ENCODE measurements around the gene GTF3C5. TPM values are rescaled to one million over a fixed set of nuclear protein-coding genes. Genes with fewer than 3 reads are reported as not detected.
"Not testable (repeated sequence)": the region's sequence is repeated elsewhere in the genome, so short reads cannot be mapped to it uniquely, and the experiment has no call there.

The GTF3C5 gene
- total and polyA plus RNA-seq, 9 of the 15 experiments (the other 6 are each of a cell fraction or from before 2014, with no cell fraction given), result 3.8 to 118 (median 83.7) TPM

GRCh38 chr9:133080786-133081779 lies 50.3 kb downstream of the GTF3C5 start:
- H2AFZ ChIP-seq (ENCODE audit: low read depth, low read length); CTCF ChIA-PET (ENCODE audit: low intra/inter-chr PET ratio); H3K9me3 ChIP-seq (replicated peaks; ENCODE audit: control insufficient read depth, insufficient read depth, low read depth, low read length); H3K27ac ChIP-seq (ENCODE audit: extremely low read depth, low read depth, low read length); H3K4me2 ChIP-seq (ENCODE audit: insufficient read depth, low read length); H3K4me3 ChIP-seq; intact Hi-C loops (cut with micrococcal nuclease); H3K4me1 ChIP-seq (replicated peaks in 1 of 2; ENCODE audit: control insufficient read depth in 2 of 2, insufficient read depth in 2 of 2, low read length in 2 of 2); H4K20me1 ChIP-seq (replicated peaks; ENCODE audit: control insufficient read depth, insufficient read depth, low read length); DNase-seq (ENCODE audit: extremely low read depth in 1 of 4, low spot score in 3 of 4); H3K79me2 ChIP-seq (ENCODE audit: control insufficient read depth, insufficient read depth, low read length); H3K9me1 ChIP-seq (ENCODE audit: control insufficient read depth, insufficient read depth, low read length); H3K9ac ChIP-seq (ENCODE audit: insufficient read depth in 1 of 2, low read depth in 2 of 2, low read length in 2 of 2); BruUV-seq (replicated peaks); in situ Hi-C loops (cut with MboI); H3K36me3 ChIP-seq (ENCODE audit: control insufficient read depth, insufficient read depth, low read length): not testable (repeated sequence)
- TF ChIP-seq RAD21 (CRISPR knock-in tag; conservative IDR thresholded peaks at IDR 0.05 in 1 of 2, IDR thresholded peaks at IDR 0.05 in 1 of 2), result 0 out of 4 replicates have a peak, but pooled peaks of 1 of the 2 experiments have one; percentile 13
- peak in 1 of 3 experiments; percentile 16; a peak in 1 of 6 replicates for TF ChIP-seq CTCF (IDR thresholded peaks at IDR 0.05 in 2 of 3, conservative IDR thresholded peaks at IDR 0.05 in 1 of 3; ENCODE audit: insufficient read depth in 2 of 3, low read depth in 1 of 3, low read length in 3 of 3)
- POLR2A ChIA-PET, result interaction anchor here (0.6 kb wide), 1 partner anchor 22 kb away, joined by 4 read pairs; no protein-coding TSS in a partner anchor
- peaks cover 23 to 33% of the 10 kb centered on the region in 2 experiments for H3K27me3 ChIP-seq (ENCODE audit: control insufficient read depth in 2 of 2, insufficient read depth in 2 of 2, low read length in 2 of 2)
- WGBS (ENCODE audit: insufficient coverage, low coverage, missing lambda C conversion rate), result 47% methylated on average over 6 of the region's 18 CpGs
- ATAC-seq (peak; percentile 30; the same call in 2 of the 3 replicates), FAIRE-seq (peak; percentile 71)

- in situ Hi-C loops (cut with MboI); FAIRE-seq; H3K4me3 ChIP-seq; CTCF ChIA-PET (ENCODE audit: low intra/inter-chr PET ratio); H3K4me2 ChIP-seq (ENCODE audit: insufficient read depth, low read length); H2AFZ ChIP-seq (ENCODE audit: low read depth, low read length); H3K4me1 ChIP-seq (replicated peaks in 1 of 2; ENCODE audit: control insufficient read depth in 2 of 2, insufficient read depth in 2 of 2, low read length in 2 of 2); intact Hi-C loops (cut with micrococcal nuclease); ATAC-seq; BruUV-seq (replicated peaks); DNase-seq (ENCODE audit: extremely low read depth in 1 of 4, low spot score in 3 of 4); H3K9me3 ChIP-seq (replicated peaks; ENCODE audit: control insufficient read depth, insufficient read depth, low read depth, low read length); H4K20me1 ChIP-seq (replicated peaks; ENCODE audit: control insufficient read depth, insufficient read depth, low read length); H3K79me2 ChIP-seq (ENCODE audit: control insufficient read depth, insufficient read depth, low read length); H3K9ac ChIP-seq (ENCODE audit: insufficient read depth in 1 of 2, low read depth in 2 of 2, low read length in 2 of 2); H3K27ac ChIP-seq (ENCODE audit: extremely low read depth, low read depth, low read length); H3K9me1 ChIP-seq (ENCODE audit: control insufficient read depth, insufficient read depth, low read length); POLR2A ChIA-PET; H3K36me3 ChIP-seq (ENCODE audit: control insufficient read depth, insufficient read depth, low read length): not testable (repeated sequence)
- H3K27me3 ChIP-seq (ENCODE audit: control insufficient read depth in 2 of 2, insufficient read depth in 2 of 2, low read length in 2 of 2), result peaks cover 23 to 30% of the 10 kb centered on the region in 2 experiments
- WGBS (ENCODE audit: insufficient coverage, low coverage, missing lambda C conversion rate), result 9% methylated on average over 4 of the region's 12 CpGs
These were observed 51.3 kb downstream of the GTF3C5 start for GRCh38 chr9:133081957-133082644.

- peaks cover 12 to 19% of the 10 kb centered on the region in 2 experiments for H3K27me3 ChIP-seq (ENCODE audit: control insufficient read depth in 2 of 2, insufficient read depth in 2 of 2, low read length in 2 of 2)
- in situ Hi-C loops (cut with MboI); intact Hi-C loops (cut with micrococcal nuclease): not testable (repeated sequence)
These were observed 52.9 kb downstream of the GTF3C5 start for GRCh38 chr9:133083688-133084087.

More at GRCh38 chr9:133083688-133084087, 52.9 kb downstream of the GTF3C5 start:
- H2AFZ ChIP-seq (ENCODE audit: low read depth, low read length); H3K4me3 ChIP-seq; H3K36me3 ChIP-seq (ENCODE audit: control insufficient read depth, insufficient read depth, low read length); H3K27ac ChIP-seq (ENCODE audit: extremely low read depth, low read depth, low read length); H4K20me1 ChIP-seq (replicated peaks; ENCODE audit: control insufficient read depth, insufficient read depth, low read length); POLR2A ChIA-PET; BruUV-seq (replicated peaks); H3K79me2 ChIP-seq (ENCODE audit: control insufficient read depth, insufficient read depth, low read length); CTCF ChIA-PET (ENCODE audit: low intra/inter-chr PET ratio); FAIRE-seq; DNase-seq (ENCODE audit: extremely low read depth in 1 of 4, low spot score in 3 of 4); H3K9ac ChIP-seq (ENCODE audit: insufficient read depth in 1 of 2, low read depth in 2 of 2, low read length in 2 of 2); H3K4me2 ChIP-seq (ENCODE audit: insufficient read depth, low read length); H3K9me3 ChIP-seq (replicated peaks; ENCODE audit: control insufficient read depth, insufficient read depth, low read depth, low read length); H3K9me1 ChIP-seq (ENCODE audit: control insufficient read depth, insufficient read depth, low read length); H3K4me1 ChIP-seq (replicated peaks in 1 of 2; ENCODE audit: control insufficient read depth in 2 of 2, insufficient read depth in 2 of 2, low read length in 2 of 2): not testable (repeated sequence)
- 0 out of 3 replicates have a peak, but pooled peaks have one; percentile 15 for ATAC-seq
- WGBS (ENCODE audit: insufficient coverage, low coverage, missing lambda C conversion rate), result 20% methylated on average over 3 of the region's 9 CpGs
